Right lobe of liver (tissue), 4 donors: Measurements from ENCODE around the gene EBP.

Source experiments
- POLR2A ChIP-seq: fragments of 450-650 bp; IDR thresholded peaks from one replicate; pipeline ENCODE4 v1.6.1; 2017; ENCODE audit warnings: antibody characterized with exemption, mild to moderate bottlenecking
- TF ChIP-seq, protein P1 (sequence below), 4 donors: fragments of 200-600 bp in 3 of 4; fragments of 450-650 bp in 1 of 4; IDR thresholded peaks; one replicate each; pipeline versions ENCODE4 v1.5.1 to v1.8.0; 2016 to 2022; ENCODE audit warnings: antibody characterized with exemption in 4 of 4, mild to moderate bottlenecking in 2 of 4
- donor health status: DM: no; HTN: no; CAD: no.
- donor health status: DM: no; HTN: no; CAD: no.
- donor health status: DM: no; HTN: yes; CAD: no.

DNA sequence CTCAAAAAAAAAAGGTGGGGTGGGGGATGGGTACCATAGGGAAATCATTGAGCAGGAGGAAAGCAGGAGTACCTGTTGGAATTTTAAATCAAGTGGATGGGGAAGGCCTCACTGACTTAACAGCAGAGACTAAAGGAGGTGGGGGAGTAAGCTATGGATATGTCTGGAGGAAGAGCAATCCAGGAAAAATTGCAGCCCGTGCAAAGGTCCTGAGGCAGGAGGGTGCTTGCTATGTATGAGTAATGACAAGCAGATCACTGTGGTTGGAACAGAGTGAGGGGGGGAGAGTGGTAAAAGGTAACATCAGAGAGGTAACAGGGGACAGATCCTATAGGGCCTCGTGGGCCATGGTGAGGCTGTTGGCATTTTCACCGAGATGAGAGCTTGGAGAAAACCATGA lies 41.5 kb upstream of the EBP start:
- TF ChIP-seq, protein P1, sequence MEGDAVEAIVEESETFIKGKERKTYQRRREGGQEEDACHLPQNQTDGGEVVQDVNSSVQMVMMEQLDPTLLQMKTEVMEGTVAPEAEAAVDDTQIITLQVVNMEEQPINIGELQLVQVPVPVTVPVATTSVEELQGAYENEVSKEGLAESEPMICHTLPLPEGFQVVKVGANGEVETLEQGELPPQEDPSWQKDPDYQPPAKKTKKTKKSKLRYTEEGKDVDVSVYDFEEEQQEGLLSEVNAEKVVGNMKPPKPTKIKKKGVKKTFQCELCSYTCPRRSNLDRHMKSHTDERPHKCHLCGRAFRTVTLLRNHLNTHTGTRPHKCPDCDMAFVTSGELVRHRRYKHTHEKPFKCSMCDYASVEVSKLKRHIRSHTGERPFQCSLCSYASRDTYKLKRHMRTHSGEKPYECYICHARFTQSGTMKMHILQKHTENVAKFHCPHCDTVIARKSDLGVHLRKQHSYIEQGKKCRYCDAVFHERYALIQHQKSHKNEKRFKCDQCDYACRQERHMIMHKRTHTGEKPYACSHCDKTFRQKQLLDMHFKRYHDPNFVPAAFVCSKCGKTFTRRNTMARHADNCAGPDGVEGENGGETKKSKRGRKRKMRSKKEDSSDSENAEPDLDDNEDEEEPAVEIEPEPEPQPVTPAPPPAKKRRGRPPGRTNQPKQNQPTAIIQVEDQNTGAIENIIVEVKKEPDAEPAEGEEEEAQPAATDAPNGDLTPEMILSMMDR (IDR thresholded peaks at IDR 0.05) = no peak
- no peak for TF ChIP-seq POLR2A
